ENCODE results near the gene GPS1.

Gene GPS1

GRCh38 chr17:82039695-82040299 lies 11.9 kb upstream of the GPS1 start:
- no peak overlapping the region for H3K4me3 ChIP-seq (ENCODE audit: low read length)
- H3K4me1 ChIP-seq (ENCODE audit: low read length) = peaks cover 19% of the 10 kb centered on the region
- no peak for TF ChIP-seq EZH2phosphoT487 (IDR thresholded peaks at IDR 0.05; ENCODE audit: low read depth)
- no peak for TF ChIP-seq CTCF (IDR thresholded peaks at IDR 0.05; ENCODE audit: low read depth, low read length)
- no peaks in the 10 kb centered on the region for H3K27me3 ChIP-seq (ENCODE audit: low read depth, low read length)
- H3K9me3 ChIP-seq (ENCODE audit: insufficient read depth, low read length) = no peaks in the 10 kb centered on the region
- peaks cover 5% of the 10 kb centered on the region; the same call in 1 of the 2 replicates for H4K20me1 ChIP-seq (ENCODE audit: insufficient read depth, low read length)
- H3K36me3 ChIP-seq (replicated peaks; ENCODE audit: low read depth, low read length) = peaks cover 7% of the 10 kb centered on the region
- peaks cover 7% of the 10 kb centered on the region for H3K79me2 ChIP-seq (ENCODE audit: low read length)
- H3K9ac ChIP-seq (ENCODE audit: low read length) = no peak overlapping the region
- no peak overlapping the region for H2AFZ ChIP-seq (ENCODE audit: low read depth, low read length)
- H3K4me2 ChIP-seq (ENCODE audit: low read length) = no peak overlapping the region
- no peak overlapping the region for H3K27ac ChIP-seq (ENCODE audit: low read length)

- no peak for TF ChIP-seq CTCF (IDR thresholded peaks at IDR 0.05; ENCODE audit: low read depth, low read length)
- TF ChIP-seq EZH2phosphoT487 (IDR thresholded peaks at IDR 0.05; ENCODE audit: low read depth) = no peak
- H3K4me2 ChIP-seq (ENCODE audit: low read length) = no peak overlapping the region
- H4K20me1 ChIP-seq (ENCODE audit: insufficient read depth, low read length) = peaks cover 5% of the 10 kb centered on the region; the same call in 1 of the 2 replicates
- peaks cover 2% of the 10 kb centered on the region for H3K36me3 ChIP-seq (replicated peaks; ENCODE audit: low read depth, low read length)
- no peak overlapping the region for H3K9ac ChIP-seq (ENCODE audit: low read length)
- peaks cover 7% of the 10 kb centered on the region for H3K79me2 ChIP-seq (ENCODE audit: low read length)
- no peaks in the 10 kb centered on the region for H3K9me3 ChIP-seq (ENCODE audit: insufficient read depth, low read length)
- peaks cover 17% of the 10 kb centered on the region for H3K4me1 ChIP-seq (ENCODE audit: low read length)
- no peak overlapping the region for H3K27ac ChIP-seq (ENCODE audit: low read length)
- H3K4me3 ChIP-seq (ENCODE audit: low read length) = no peak overlapping the region
- H3K27me3 ChIP-seq (ENCODE audit: low read depth, low read length) = no peaks in the 10 kb centered on the region
- H2AFZ ChIP-seq (ENCODE audit: low read depth, low read length) = no peak overlapping the region
These were observed 10.4 kb upstream of the GPS1 start for GRCh38 chr17:82041144-82041814.

GRCh38 chr17:82042649-82043048 lies 9.0 kb upstream of the GPS1 start:
- no peak overlapping the region for H3K4me2 ChIP-seq (ENCODE audit: low read length)
- H3K4me1 ChIP-seq (ENCODE audit: low read length) = peaks cover 12% of the 10 kb centered on the region; the same call in 1 of the 2 replicates
- H3K9ac ChIP-seq (ENCODE audit: low read length) = no peak overlapping the region
- no peak for TF ChIP-seq EZH2phosphoT487 (IDR thresholded peaks at IDR 0.05; ENCODE audit: low read depth)
- no peaks in the 10 kb centered on the region for H3K9me3 ChIP-seq (ENCODE audit: insufficient read depth, low read length)
- H3K27me3 ChIP-seq (ENCODE audit: low read depth, low read length) = no peaks in the 10 kb centered on the region
- H3K36me3 ChIP-seq (replicated peaks; ENCODE audit: low read depth, low read length) = no peaks in the 10 kb centered on the region
- no peaks in the 10 kb centered on the region for H3K79me2 ChIP-seq (ENCODE audit: low read length)
- H3K27ac ChIP-seq (ENCODE audit: low read length) = no peak overlapping the region
- H3K4me3 ChIP-seq (ENCODE audit: low read length) = no peak overlapping the region
- H4K20me1 ChIP-seq (ENCODE audit: insufficient read depth, low read length) = no peaks in the 10 kb centered on the region
- H2AFZ ChIP-seq (ENCODE audit: low read depth, low read length) = no peak overlapping the region

GRCh38 chr17:82043507-82043906 lies 8.2 kb upstream of the GPS1 start:
- no peak overlapping the region for H3K4me3 ChIP-seq (ENCODE audit: low read length)
- no peak overlapping the region for H3K4me2 ChIP-seq (ENCODE audit: low read length)
- H3K4me1 ChIP-seq (ENCODE audit: low read length) = peaks cover 8% of the 10 kb centered on the region; the same call in 1 of the 2 replicates
- H3K9ac ChIP-seq (ENCODE audit: low read length) = no peak overlapping the region
- no peak overlapping the region for H3K27ac ChIP-seq (ENCODE audit: low read length)
- no peaks in the 10 kb centered on the region for H3K27me3 ChIP-seq (ENCODE audit: low read depth, low read length)
- TF ChIP-seq EZH2phosphoT487 (IDR thresholded peaks at IDR 0.05; ENCODE audit: low read depth) (no peak), CTCF (IDR thresholded peaks at IDR 0.05; ENCODE audit: low read depth, low read length) (no peak)
- H3K36me3 ChIP-seq (replicated peaks; ENCODE audit: low read depth, low read length) = no peaks in the 10 kb centered on the region
- no peaks in the 10 kb centered on the region for H4K20me1 ChIP-seq (ENCODE audit: insufficient read depth, low read length)
- no peak overlapping the region for H2AFZ ChIP-seq (ENCODE audit: low read depth, low read length)
- H3K79me2 ChIP-seq (ENCODE audit: low read length) = no peaks in the 10 kb centered on the region
- no peaks in the 10 kb centered on the region for H3K9me3 ChIP-seq (ENCODE audit: insufficient read depth, low read length)
